ENCODE results near the gene OSBPL8.

OSBPL8 gene

GRCh38 chr12:76558684-76559399 lies 729 bp downstream of the OSBPL8 start:
- TF ChIP-seq, protein P1, sequence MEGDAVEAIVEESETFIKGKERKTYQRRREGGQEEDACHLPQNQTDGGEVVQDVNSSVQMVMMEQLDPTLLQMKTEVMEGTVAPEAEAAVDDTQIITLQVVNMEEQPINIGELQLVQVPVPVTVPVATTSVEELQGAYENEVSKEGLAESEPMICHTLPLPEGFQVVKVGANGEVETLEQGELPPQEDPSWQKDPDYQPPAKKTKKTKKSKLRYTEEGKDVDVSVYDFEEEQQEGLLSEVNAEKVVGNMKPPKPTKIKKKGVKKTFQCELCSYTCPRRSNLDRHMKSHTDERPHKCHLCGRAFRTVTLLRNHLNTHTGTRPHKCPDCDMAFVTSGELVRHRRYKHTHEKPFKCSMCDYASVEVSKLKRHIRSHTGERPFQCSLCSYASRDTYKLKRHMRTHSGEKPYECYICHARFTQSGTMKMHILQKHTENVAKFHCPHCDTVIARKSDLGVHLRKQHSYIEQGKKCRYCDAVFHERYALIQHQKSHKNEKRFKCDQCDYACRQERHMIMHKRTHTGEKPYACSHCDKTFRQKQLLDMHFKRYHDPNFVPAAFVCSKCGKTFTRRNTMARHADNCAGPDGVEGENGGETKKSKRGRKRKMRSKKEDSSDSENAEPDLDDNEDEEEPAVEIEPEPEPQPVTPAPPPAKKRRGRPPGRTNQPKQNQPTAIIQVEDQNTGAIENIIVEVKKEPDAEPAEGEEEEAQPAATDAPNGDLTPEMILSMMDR (IDR thresholded peaks at IDR 0.05; ENCODE audit: borderline replicate concordance, control extremely low read depth, extremely low read depth, insufficient read depth, missing control alignments): no peak
- DNase-seq (ENCODE audit: low spot score): peak; percentile 58
- in situ Hi-C loops (cut with MboI; ENCODE audit: low sequenced_read_pairs, unreplicated experiment): loop anchor here (25.0 kb wide), 1 partner anchor 1022 kb away; no protein-coding TSS in a partner anchor

DNA sequence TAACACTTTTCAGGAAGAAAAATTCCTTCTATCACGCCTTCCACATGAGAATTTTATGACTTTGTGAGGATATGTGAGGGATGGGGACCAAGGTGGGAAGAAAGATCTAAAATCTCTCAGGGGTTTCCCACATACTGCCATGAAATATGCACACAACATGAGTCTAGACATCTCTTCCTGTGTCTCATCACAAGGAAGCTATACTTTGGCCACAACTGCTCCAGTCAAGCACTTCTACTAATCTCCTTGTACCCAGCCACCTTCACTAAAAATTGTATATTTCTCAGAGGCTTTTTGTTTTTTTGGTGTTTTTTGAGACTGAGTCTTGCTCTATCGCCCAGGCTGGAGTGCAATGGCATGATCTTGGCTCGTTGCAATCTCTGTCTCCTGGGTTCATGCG lies 3.2 kb downstream of the OSBPL8 start:
- TF ChIP-seq, protein P1 (IDR thresholded peaks at IDR 0.05; ENCODE audit: borderline replicate concordance, control extremely low read depth, extremely low read depth, insufficient read depth, missing control alignments): no peak
- in situ Hi-C loops (cut with MboI; ENCODE audit: low sequenced_read_pairs, unreplicated experiment): loop anchor here (25.0 kb wide), 1 partner anchor 1019 kb away; no protein-coding TSS in a partner anchor
- DNase-seq (ENCODE audit: low spot score): no peak

- DNase-seq (ENCODE audit: low spot score): no peak
- in situ Hi-C loops (cut with MboI; ENCODE audit: low sequenced_read_pairs, unreplicated experiment): loop anchor here (25.0 kb wide), 1 partner anchor 1018 kb away; no protein-coding TSS in a partner anchor
- TF ChIP-seq, protein P1 (IDR thresholded peaks at IDR 0.05; ENCODE audit: borderline replicate concordance, control extremely low read depth, extremely low read depth, insufficient read depth, missing control alignments): no peak
Observed at GRCh38 chr12:76555797-76556196, 3.8 kb downstream of the OSBPL8 start.

DNA sequence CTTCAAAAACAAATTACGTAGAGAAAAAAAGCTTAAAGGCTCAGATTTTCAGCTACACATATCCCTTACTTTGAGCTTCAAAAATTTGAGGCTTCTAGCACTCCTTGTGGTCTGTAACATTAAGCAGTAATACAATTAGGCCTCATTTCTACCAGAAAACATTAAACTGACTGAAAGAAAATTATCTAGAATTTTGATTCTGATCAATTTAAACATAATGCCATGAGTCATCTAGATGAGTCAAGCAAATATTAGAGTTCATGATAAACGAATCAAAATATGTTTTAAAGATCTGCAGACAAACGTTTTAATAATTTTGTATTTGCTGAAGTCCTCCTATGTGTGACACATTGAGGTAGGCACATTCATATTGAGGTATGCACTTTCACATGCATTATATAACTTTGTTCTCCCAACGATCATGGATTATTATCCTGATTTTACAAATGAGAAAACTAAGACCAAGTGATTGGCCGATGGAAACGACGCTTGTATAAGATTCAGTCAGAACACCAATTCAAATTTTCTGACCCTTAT lies 4.3 kb downstream of the OSBPL8 start:
- DNase-seq (ENCODE audit: low spot score): no peak
- in situ Hi-C loops (cut with MboI; ENCODE audit: low sequenced_read_pairs, unreplicated experiment): loop anchor here (25.0 kb wide), 1 partner anchor 1018 kb away; no protein-coding TSS in a partner anchor
- TF ChIP-seq, protein P1 (IDR thresholded peaks at IDR 0.05; ENCODE audit: borderline replicate concordance, control extremely low read depth, extremely low read depth, insufficient read depth, missing control alignments): no peak

GRCh38 chr12:76554405-76555230 lies 5.0 kb downstream of the OSBPL8 start:
- in situ Hi-C loops (cut with MboI; ENCODE audit: low sequenced_read_pairs, unreplicated experiment): loop anchor here (25.0 kb wide), 1 partner anchor 1017 kb away; no protein-coding TSS in a partner anchor

More at GRCh38 chr12:76554405-76555230, 5.0 kb downstream of the OSBPL8 start:
- DNase-seq (ENCODE audit: low spot score): no peak
- TF ChIP-seq, protein P1 (IDR thresholded peaks at IDR 0.05; ENCODE audit: borderline replicate concordance, control extremely low read depth, extremely low read depth, insufficient read depth, missing control alignments): no peak
